SJCRH30 (cell line): ENCODE results near the gene ALKBH6. TPM values are rescaled to one million over a fixed set of nuclear protein-coding genes. Genes with fewer than 3 reads are reported as not detected.
A peak's percentile ranks its signal among the peaks of the same experiment; 100 is the strongest.

Source experiments
- DNase-seq, 2 experiments: peaks; one replicate each; pipeline ENCODE4 v3.0.0-alpha.2; 2015 to 2020
- H3K27ac ChIP-seq: fragments of 250-450 bp; sonication (Bioruptor Pico); 2 replicates; pipeline ENCODE4 v1.5.1; 2020; ENCODE audit warnings: mild to moderate bottlenecking, moderate library complexity
- H3K27me3 ChIP-seq: fragments of 250-450 bp; sonication (Bioruptor Pico); 2 replicates; pipeline ENCODE4 v1.5.1; 2020; ENCODE audit warnings: mild to moderate bottlenecking, moderate library complexity
- H3K36me3 ChIP-seq: fragments of 250-450 bp; sonication (Bioruptor Pico); 2 replicates; pipeline ENCODE4 v1.5.1; 2020; ENCODE audit warnings: mild to moderate bottlenecking, moderate library complexity
- H3K4me1 ChIP-seq: fragments of 250-450 bp; sonication (Bioruptor Pico); 2 replicates; pipeline ENCODE4 v1.5.1; 2020; ENCODE audit warnings: mild to moderate bottlenecking, moderate library complexity
- H3K4me3 ChIP-seq: fragments of 250-450 bp; sonication (Bioruptor Pico); 2 replicates; pipeline ENCODE4 v1.5.1; 2020; ENCODE audit warnings: mild to moderate bottlenecking, moderate library complexity
- H3K9me3 ChIP-seq: fragments of 250-450 bp; sonication (Bioruptor Pico); replicated peaks from 2 replicates; pipeline ENCODE4 v1.5.1; 2020; ENCODE audit warnings: mild to moderate bottlenecking, moderate library complexity
- total RNA-seq: library from RNA; depleted of rRNA; stranded (reverse); fragments of >200 nt; shearing (Covaris generic); gene quantifications from 2 replicates; pipeline ENCODE4 v1.2.3, GENCODE V29; 2014; rRNA removed

The ALKBH6 gene
- total RNA-seq, 1 experiment from 2014 or later, result 19.8 TPM

GRCh38 chr19:35973487-35973886 is 40.5 kb downstream of the ALKBH6 start:
- Histone ChIP-seq H3K4me3 (no peak overlapping the region), H3K4me1 (peaks cover 6% of the 10 kb centered on the region; the same call in 1 of the 2 replicates), H3K27ac (no peak overlapping the region), H3K36me3 (no peaks in the 10 kb centered on the region), H3K9me3 (no peaks in the 10 kb centered on the region), H3K27me3 (no peaks in the 10 kb centered on the region)
- peak; percentile 66 to 69 for DNase-seq

- H3K4me3 ChIP-seq, result no peak overlapping the region
- no peak for DNase-seq
- H3K27ac ChIP-seq, result no peak overlapping the region
- H3K4me1 ChIP-seq, result no peaks in the 10 kb centered on the region
- no peaks in the 10 kb centered on the region for H3K27me3 ChIP-seq
- H3K9me3 ChIP-seq, result no peaks in the 10 kb centered on the region
- H3K36me3 ChIP-seq, result no peaks in the 10 kb centered on the region
Observed at GRCh38 chr19:35966771-35967170, 47.2 kb downstream of the ALKBH6 start.

GRCh38 chr19:35963514-35963913 is 50.5 kb downstream of the ALKBH6 start:
- H3K27ac ChIP-seq, result no peak overlapping the region
- peak; percentile 66 to 75 for DNase-seq
- no peaks in the 10 kb centered on the region for H3K4me1 ChIP-seq
- no peaks in the 10 kb centered on the region for H3K9me3 ChIP-seq
- H3K4me3 ChIP-seq, result no peak overlapping the region
- H3K36me3 ChIP-seq, result no peaks in the 10 kb centered on the region
- H3K27me3 ChIP-seq, result no peaks in the 10 kb centered on the region

GRCh38 chr19:35960432-35960972 is 53.5 kb downstream of the ALKBH6 start:
- DNase-seq, result no peak
- Histone ChIP-seq H3K27me3 (no peaks in the 10 kb centered on the region), H3K9me3 (no peaks in the 10 kb centered on the region; the same call in 1 of the 2 replicates), H3K4me3 (no peak overlapping the region), H3K36me3 (no peaks in the 10 kb centered on the region), H3K4me1 (no peaks in the 10 kb centered on the region), H3K27ac (no peak overlapping the region)

DNA sequence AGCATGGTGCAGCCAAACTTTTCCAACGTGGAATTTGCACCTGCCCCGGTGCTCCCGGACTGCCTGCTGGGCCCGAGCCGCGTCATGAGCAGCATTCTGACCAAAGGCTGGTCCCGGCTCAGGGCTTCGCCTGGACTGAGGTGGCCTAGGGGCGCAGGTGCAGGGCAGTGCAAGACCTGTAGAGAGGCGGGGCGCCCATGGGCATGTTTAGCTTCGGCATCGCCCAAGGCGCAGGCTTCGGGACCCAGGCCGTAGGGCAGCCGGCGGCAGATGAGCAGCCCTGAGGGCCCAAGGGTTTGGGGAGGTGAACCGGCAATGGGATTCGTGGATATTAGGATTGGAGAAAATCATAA is 54.1 kb downstream of the ALKBH6 start:
- Histone ChIP-seq H3K4me3 (no peak overlapping the region), H3K36me3 (no peaks in the 10 kb centered on the region), H3K27me3 (no peaks in the 10 kb centered on the region), H3K27ac (no peak overlapping the region), H3K9me3 (no peaks in the 10 kb centered on the region; the same call in 1 of the 2 replicates), H3K4me1 (no peaks in the 10 kb centered on the region)
- DNase-seq, result no peak

Other genes with a start within 250 kb of the ALKBH6 start
- 8.9 and 10.5 TPM in 2 replicates for gene ARHGAP33, start 238.6 kb downstream of the ALKBH6 start, total RNA-seq
- gene PRODH2, start 201.4 kb downstream of the ALKBH6 start, total RNA-seq, result not detected in 2 replicates
- not detected in 2 replicates for gene NPHS1, start 161.7 kb downstream of the ALKBH6 start, total RNA-seq
- not detected in 2 replicates for gene KIRREL2, start 157.3 kb downstream of the ALKBH6 start, total RNA-seq
- gene APLP1, start 145.6 kb downstream of the ALKBH6 start, total RNA-seq, result 32.1 and 32.7 TPM in 2 replicates
- gene NFKBID, start 113.7 kb downstream of the ALKBH6 start, total RNA-seq, result 6.2 and 7.3 TPM in 2 replicates
- not detected in 2 replicates for gene HCST, start 111.7 kb downstream of the ALKBH6 start, total RNA-seq
- not detected in 2 replicates for gene TYROBP, start 105.9 kb downstream of the ALKBH6 start, total RNA-seq
- gene LRFN3, start 77.8 kb downstream of the ALKBH6 start, total RNA-seq, result 5.1 and 10.2 TPM in 2 replicates
- 21.6 and 27.9 TPM in 2 replicates for gene SDHAF1, start 19.0 kb downstream of the ALKBH6 start, total RNA-seq
- 0.10 and 0.20 TPM in 2 replicates for gene SYNE4, start 5.4 kb downstream of the ALKBH6 start, total RNA-seq
- gene CLIP3, start 18.7 kb upstream of the ALKBH6 start, total RNA-seq, result 1.6 and 3.3 TPM in 2 replicates
- gene THAP8, start 40.1 kb upstream of the ALKBH6 start, total RNA-seq, result 3.9 and 4.8 TPM in 2 replicates
- 19.8 and 23.5 TPM in 2 replicates for gene WDR62, start 40.7 kb upstream of the ALKBH6 start, total RNA-seq
- 0.79 and 1.4 TPM in 2 replicates for gene OVOL3, start 96.9 kb upstream of the ALKBH6 start, total RNA-seq
- gene POLR2I, start 100.7 kb upstream of the ALKBH6 start, total RNA-seq, result 140 and 153 TPM in 2 replicates
- 212 and 217 TPM in 2 replicates for gene TBCB, start 101.3 kb upstream of the ALKBH6 start, total RNA-seq
- gene CAPNS1, start 125.9 kb upstream of the ALKBH6 start, total RNA-seq, result 339 and 397 TPM in 2 replicates
- 0.61 TPM in 1 of 2 replicates, not detected in the other for gene COX7A1, start 138.2 kb upstream of the ALKBH6 start, total RNA-seq
- 4.1 and 5.2 TPM in 2 replicates for gene ZNF565, start 200.5 kb upstream of the ALKBH6 start, total RNA-seq
- 182 and 210 TPM in 2 replicates for gene ZNF146, start 200.9 kb upstream of the ALKBH6 start, total RNA-seq